Testis (tissue), 2 donors: Measurements from ENCODE around the gene COX6B1.

Experiments used
- CTCF ChIP-seq, 3 experiments: fragments of 450-650 bp in 2 of 3; fragments of 200-600 bp in 1 of 3; sonication (generic) in 1 of 3; IDR thresholded peaks; one replicate each; pipeline ENCODE4 v1.5.1; 2016 to 2019; ENCODE audit warnings: antibody characterized with exemption in 3 of 3, mild to moderate bottlenecking in 2 of 3, moderate library complexity in 1 of 3
- POLR2A ChIP-seq: fragments of 450-650 bp; IDR thresholded peaks from one replicate; pipeline ENCODE4 v1.6.1; 2017; ENCODE audit warnings: antibody characterized with exemption, mild to moderate bottlenecking, moderate library complexity

- TF ChIP-seq CTCF (IDR thresholded peaks at IDR 0.05) (no peak), POLR2A (no peak)
These were observed 8.3 kb upstream of the COX6B1 start for GRCh38 chr19:35639863-35640262.
